HepG2 (cell line): ENCODE measurements around the gene ITPR1. TPM values are rescaled to one million over a fixed set of nuclear protein-coding genes. Genes with fewer than 3 reads are reported as not detected.

Experiments used
- AKNA ChIP-seq: sonication (generic); formaldehyde crosslinking; IDR thresholded peaks from 2 replicates; pipeline ENCODE4 v1.4.0; 2020; ENCODE audit warnings: missing genetic modification reagents, borderline replicate concordance
- CC2D1A ChIP-seq: sonication (generic); formaldehyde crosslinking; IDR thresholded peaks from 2 replicates; pipeline ENCODE4 v1.8.1; 2023; ENCODE audit warnings: mild to moderate bottlenecking, missing genetic modification reagents
- GFI1 ChIP-seq: sonication (generic); formaldehyde crosslinking; IDR thresholded peaks from 2 replicates; pipeline ENCODE4 v1.5.0; 2020; ENCODE audit warnings: missing genetic modification reagents, mild to moderate bottlenecking, borderline replicate concordance
- HBP1 ChIP-seq: IDR thresholded peaks from 2 replicates; pipeline ENCODE4 v1.6.1; 2016; ENCODE audit warnings: low read depth, control low read depth
- HDAC6 ChIP-seq: fragments of 200-600 bp; sonication (generic); IDR thresholded peaks from 2 replicates; pipeline ENCODE4 v1.7.0; 2017; ENCODE audit warnings: mild to moderate bottlenecking, antibody characterized with exemption, low read length, low read depth
- MBNL3 ChIP-seq: fragments of 250-450 bp; sonication (Bioruptor Pico); conservative IDR thresholded peaks from 2 replicates; pipeline ENCODE4 v1.8.0; 2022; ENCODE audit warnings: mild to moderate bottlenecking, inconsistent platforms
- NR2F6 ChIP-seq, 2 experiments: IDR thresholded peaks; 2 replicates each; pipeline ENCODE4 v1.6.1; 2016; ENCODE audit warnings: antibody characterized with exemption in 1 of 2, mild to moderate bottlenecking in 1 of 2
- POGK ChIP-seq: sonication (generic); formaldehyde crosslinking; conservative IDR thresholded peaks from 2 replicates; pipeline ENCODE4 v1.8.0; 2022; ENCODE audit warnings: mild to moderate bottlenecking, moderate library complexity, missing genetic modification reagents
- THAP8 ChIP-seq: sonication (generic); formaldehyde crosslinking; IDR thresholded peaks from 2 replicates; pipeline ENCODE4 v1.5.1; 2020; ENCODE audit warnings: missing genetic modification reagents, mild to moderate bottlenecking, borderline replicate concordance
- ZNF687 ChIP-seq: sonication (generic); formaldehyde crosslinking; IDR thresholded peaks from 2 replicates; pipeline ENCODE4 v1.5.1; 2020; ENCODE audit warnings: mild to moderate bottlenecking, missing genetic modification reagents, moderate library complexity
- ZNF740 ChIP-seq: sonication (generic); formaldehyde crosslinking; IDR thresholded peaks from 2 replicates; pipeline ENCODE4 v1.4.0; 2020; ENCODE audit warnings: missing genetic modification reagents
- polyA plus RNA-seq, 8 experiments: library from polyadenylated mRNA; depleted of rRNA in 3 of 8; stranded (reverse) in 7 of 8; unstranded in 1 of 8; fragments of >200 nt; fragmentation: Illumina TruSeq in 4 of 8; extraction: Trizol in 4 of 8; gene quantifications; 2 replicates each; pipeline versions ENCODE4 v1.2.1 to v1.2.3, GENCODE V29; 2011 to 2016; ENCODE audit warnings: low read depth in 4 of 8, missing spikeins in 1 of 8, mixed read lengths in 1 of 8; ENCODE audit not compliant: insufficient read depth in 1 of 8
- total RNA-seq, 5 experiments: library from RNA; depleted of rRNA; stranded (reverse); fragments of >200 nt; fragmentation: Illumina TruSeq; extraction: Trizol; gene quantifications; 2 replicates each; pipeline ENCODE4 v1.2.3, GENCODE V29; 2016; ENCODE audit warnings: low read depth in 1 of 5

The ITPR1 gene
- total and polyA plus RNA-seq, 2 of the 13 experiments (the other 11 are each of a cell fraction or from before 2014, with no cell fraction given) = 10.0 to 11.4 TPM

GRCh38 chr3:4720316-4721075, 227.3 kb downstream of the ITPR1 start (continued):
- TF ChIP-seq THAP8 = no peak
- no peak for TF ChIP-seq CC2D1A
- TF ChIP-seq ZNF740 = peak; percentile 91
- TF ChIP-seq HDAC6 = no peak
- TF ChIP-seq HBP1 (CRISPR knock-in tag) = no peak
- no peak for TF ChIP-seq GFI1 (CRISPR knock-in tag)
- 0 out of 2 replicates have a peak, but pooled peaks have one; percentile 25 for TF ChIP-seq NR2F6 (IDR thresholded peaks at IDR 0.05)
- TF ChIP-seq NR2F6 (CRISPR knock-in tag; IDR thresholded peaks at IDR 0.05) = peak; percentile 73
- no peak for TF ChIP-seq POGK (CRISPR knock-in tag)
- TF ChIP-seq AKNA (CRISPR knock-in tag) = no peak
- TF ChIP-seq ZNF687 (CRISPR knock-in tag) = no peak
- no peak for TF ChIP-seq MBNL3 (CRISPR knock-in tag)
